Adrenal gland (tissue), 19 donors: ENCODE results near the gene KCNA2. TPM values are rescaled to one million over a fixed set of nuclear protein-coding genes. Genes with fewer than 3 reads are reported as not detected.

ENCODE experiments used
- DNase-seq, 7 donors: peaks; one replicate each; pipeline ENCODE4 v3.0.0-alpha.2; 2019 to 2020
- H3K27ac ChIP-seq, 5 donors: fragments of 200-600 bp; sonication (generic) in 4 of 5; 1 replicate in 3 of 5; 2 replicates in 2 of 5; pipeline versions ENCODE4 v1.5.1 to v1.8.0; 2016 to 2020; ENCODE audit warnings: mild to moderate bottlenecking in 1 of 5
- H3K27me3 ChIP-seq: fragments of 200-600 bp; 2 replicates; pipeline ENCODE4 v1.8.0; 2021
- H3K36me3 ChIP-seq, 2 donors: fragments of 200-600 bp; replicated peaks in 1 of 2; 1 replicate in 1 of 2; 2 replicates in 1 of 2; pipeline versions ENCODE4 v1.5.1 to v1.8.0; 2018 to 2022
- H3K4me1 ChIP-seq, 2 donors: fragments of 200-600 bp; replicated peaks in 1 of 2; 1 replicate in 1 of 2; 2 replicates in 1 of 2; pipeline versions ENCODE4 v1.5.1 to v1.8.0; 2018 to 2021
- H3K4me3 ChIP-seq, 4 donors: fragments of 200-600 bp; sonication (generic) in 3 of 4; one replicate each; pipeline ENCODE4 v1.5.1; 2016 to 2018
- H3K9me3 ChIP-seq, 3 donors: fragments of 200-600 bp; sonication (generic) in 1 of 3; replicated peaks in 1 of 3; 1 replicate in 2 of 3; 2 replicates in 1 of 3; pipeline versions ENCODE4 v1.5.1 to v1.8.0; 2016 to 2021
- CTCF ChIP-seq, 6 experiments: fragments of 450-650 bp in 4 of 6; fragments of 200-600 bp in 2 of 6; sonication (generic) in 1 of 6; IDR thresholded peaks; 1 replicate in 5 of 6; 2 replicates in 1 of 6; pipeline versions ENCODE4 v1.5.1 to v1.8.0; 2016 to 2021; ENCODE audit warnings: antibody characterized with exemption in 6 of 6, mild to moderate bottlenecking in 2 of 6, moderate library complexity in 1 of 6
- POLR2A ChIP-seq, 2 donors: fragments of 450-650 bp; IDR thresholded peaks; one replicate each; pipeline ENCODE4 v1.6.1; 2017; ENCODE audit warnings: antibody characterized with exemption in 2 of 2, mild to moderate bottlenecking in 2 of 2, moderate library complexity in 1 of 2
- WGBS, 4 donors: extraction: QIAGEN DNeasy Blood & Tissue Kit in 2 of 4; methylation state at CpG; one replicate each; pipeline versions ENCODE4 v1.1.5 to v1.1.7; 2013 to 2017; 5-methylcytosine and 5-hydroxymethylcytosine counted together
- intact Hi-C, 2 donors: fragments of 100-400 bp; cut with DNase I; formaldehyde crosslinking; loops; one replicate each; pipeline versions ENCODE4 v1.14.1 to v1.15.0; 2022 to 2023
- long read RNA-seq, 10 donors: library from polyadenylated mRNA in 3 of 10; unstranded in 2 of 10; stranded (forward) in 1 of 10; transcript quantifications; one replicate each; pipeline ENCODE4 v2.0.0 and lab custom pipeline, GENCODE V29; 2021 to 2026
- polyA plus RNA-seq, 3 donors: library from polyadenylated mRNA; stranded (reverse); fragments of 200-250 nt in 2 of 3; fragments of 350-450 nt in 1 of 3; fragmentation: Illumina TruSeq in 1 of 3; extraction: RNeasy Lipid Tissue Mini Kit (QIAGEN cat#74804) in 1 of 3; gene quantifications; one replicate each; pipeline ENCODE4 v1.2.3, GENCODE V29; 2013 to 2014
- total RNA-seq, 9 donors: library from RNA; depleted of rRNA in 4 of 9; stranded (reverse); fragments of >200 nt in 4 of 9; fragments of 120-200 nt in 1 of 9; fragmentation: NEBNext Ultra II Directional in 1 of 9; extraction: Animal tissue kit (Norgen Biotek cat#: 25700) in 1 of 9; gene quantifications; one replicate each; pipeline versions ENCODE4 v1.1.0 to v1.2.4, GENCODE V29; 2013 to 2023
- donor health status: healthy with polysubstance abuse.
- donor health status: Bipolar disorder and iron deficiency.
- donor health status: DM: yes; HTN: yes; CAD: no.
- donor health status: DM: no; HTN: no; CAD: no.
- donor health status: DM: no; HTN: no; CAD: no.
- donor health status: DM: yes; HTN: yes; CAD: no.

Gene KCNA2
- total RNA-seq = 10 to 100 TPM in 1 of 9 donors, 1 to 10 TPM in 2, under 1 TPM in 5, not detected in 1; 0.06 to 16.9 (median 0.45) TPM
- under 1 TPM; 0.08 to 0.38 (median 0.10) TPM for polyA plus RNA-seq
- long read RNA-seq, donor 1 = 0 reads
- long read RNA-seq, donor 2 = 0 reads
- long read RNA-seq, donor 3 = 0 reads
- long read RNA-seq, donor 4 = 0 reads
- long read RNA-seq, donor 5 = 0 reads
- long read RNA-seq, donor 6, partial matches to known transcripts = 1 of 1 reads
- long read RNA-seq, donor 6, other reads (novel, unspliced or antisense) = 0 of 1 reads
- long read RNA-seq, donor 7 = 0 reads
- long read RNA-seq, donor 8 = 0 reads
- long read RNA-seq, donor 9 = 0 reads
- long read RNA-seq, donor 10 = 0 reads

- intact Hi-C loops = no loop called here
- DNase-seq = no peak
- peaks cover 56% of the 10 kb centered on the region for H3K27me3 ChIP-seq
- WGBS, 4 donors = 0 to 6% (median 2%) methylated on average over 9 to 41 of the region's 41 CpGs
- H3K27ac ChIP-seq = no peak within 1 kb of the TSS
- H3K4me1 ChIP-seq = peaks cover 7 to 16% of the 10 kb centered on the region in 2 donors
- no peaks in the 10 kb centered on the region for H3K36me3 ChIP-seq
- H3K4me3 ChIP-seq = peak within 1 kb of the TSS in 2 of 4 donors; percentile 21 to 53
- TF ChIP-seq POLR2A (IDR thresholded peaks at IDR 0.05) (no peak), CTCF (IDR thresholded peaks at IDR 0.05) (no peak)
- H3K9me3 ChIP-seq = no peaks in the 10 kb centered on the region
These were observed at the start of gene KCNA2 for GRCh38 chr1:110605901-110606656. KCNA2 (minus strand) TSS chr1:110606358; CDS start chr1:110604782, 1,576 bp downstream.

DNA sequence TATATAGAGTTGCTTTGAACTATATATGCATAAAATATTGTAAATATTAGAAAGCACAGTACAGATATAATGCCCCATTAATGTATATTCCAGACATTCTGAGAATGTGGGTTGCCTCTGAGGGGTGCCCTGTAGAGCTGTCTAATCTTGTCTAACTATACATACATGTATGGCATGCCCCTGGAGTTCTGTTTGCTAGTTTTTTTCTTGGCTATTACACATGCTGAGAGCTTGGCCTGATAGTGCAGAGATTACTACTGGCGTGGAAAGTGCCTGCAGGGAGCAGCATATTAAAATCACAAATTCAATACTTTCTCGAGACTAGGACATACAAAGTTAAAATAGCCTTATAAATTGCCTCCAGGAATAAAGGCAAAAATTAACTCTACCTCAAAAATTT, 44.5 kb upstream of the KCNA2 start:
- H3K27me3 ChIP-seq = peaks cover 3% of the 10 kb centered on the region
- 71 to 78% (median 75%) methylated on average over 2 of the region's 2 CpGs for WGBS, 4 donors

DNA sequence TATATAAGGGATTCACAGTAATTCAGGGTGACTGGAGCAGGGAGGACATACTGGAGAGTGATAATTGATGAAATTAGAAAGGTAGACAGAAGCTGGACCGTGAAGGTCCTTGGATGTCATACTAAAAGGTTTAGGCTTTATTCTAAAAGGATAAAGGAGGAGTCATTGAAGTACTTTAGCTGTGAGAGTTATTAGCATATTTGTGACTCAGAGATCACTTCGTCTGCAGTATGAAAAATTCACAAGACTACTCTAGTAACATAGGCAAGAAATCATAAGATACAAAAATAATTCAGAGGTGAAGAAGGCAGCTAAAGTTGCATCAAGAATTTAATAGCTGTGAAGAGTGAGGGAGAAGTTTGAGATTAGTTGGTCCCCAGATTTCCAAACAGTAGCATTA, 42.3 kb upstream of the KCNA2 start:
- Histone ChIP-seq H3K36me3 (no peaks in the 10 kb centered on the region), H3K4me1 (no peaks in the 10 kb centered on the region)
- intact Hi-C loops = no loop called here

More for the DNA sequence above, 44.5 kb upstream of the KCNA2 start:
- H3K36me3 ChIP-seq = no peaks in the 10 kb centered on the region
- H3K9me3 ChIP-seq = no peaks in the 10 kb centered on the region
- H3K27ac ChIP-seq = no peak overlapping the region
- no peak overlapping the region for H3K4me3 ChIP-seq
- DNase-seq = no peak
- TF ChIP-seq POLR2A (IDR thresholded peaks at IDR 0.05) = no peak
- no peak for TF ChIP-seq CTCF (IDR thresholded peaks at IDR 0.05)
- H3K4me1 ChIP-seq = no peaks in the 10 kb centered on the region
- intact Hi-C loops = no loop called here

More for the DNA sequence above, 42.3 kb upstream of the KCNA2 start:
- Histone ChIP-seq H3K4me3 (no peak overlapping the region), H3K27me3 (peaks cover 7% of the 10 kb centered on the region), H3K9me3 (no peaks in the 10 kb centered on the region), H3K27ac (no peak overlapping the region)
- TF ChIP-seq CTCF (IDR thresholded peaks at IDR 0.05) (no peak), POLR2A (IDR thresholded peaks at IDR 0.05) (no peak)
- WGBS, 4 donors = 45 to 61% (median 52%) methylated on average over 2 of the region's 2 CpGs
- DNase-seq = no peak
